C4-2B (cell line): Measurements from ENCODE around the gene CARS1.

Experiments used
- H3K27ac ChIP-seq: fragments of 450-650 bp; 2 replicates; pipeline ENCODE4 v1.5.1; 2017
- CTCF ChIP-seq: fragments of 450-650 bp; conservative IDR thresholded peaks from 2 replicates; pipeline ENCODE4 v1.5.1; 2017; ENCODE audit warnings: mild to moderate bottlenecking
- ZFX ChIP-seq: fragments of 450-650 bp; IDR thresholded peaks from 2 replicates; pipeline ENCODE4 v1.6.1; 2017

CARS1 gene

GRCh38 chr11:2980168-2980840 is 76.9 kb downstream of the CARS1 start:
- TF ChIP-seq CTCF (no peak), ZFX (no peak)
- H3K27ac ChIP-seq, result no peak overlapping the region

- TF ChIP-seq ZFX (no peak), CTCF (no peak)
- H3K27ac ChIP-seq, result no peak overlapping the region
These were observed 80.1 kb downstream of the CARS1 start for GRCh38 chr11:2977113-2977512.

- H3K27ac ChIP-seq, result no peak overlapping the region
- TF ChIP-seq ZFX (no peak), CTCF (no peak)
These were observed 80.7 kb downstream of the CARS1 start for GRCh38 chr11:2976294-2977063.

GRCh38 chr11:2975594-2975993 is 81.6 kb downstream of the CARS1 start:
- H3K27ac ChIP-seq, result no peak overlapping the region
- TF ChIP-seq ZFX, result no peak
- peak; percentile 52 for TF ChIP-seq CTCF

- no peak overlapping the region for H3K27ac ChIP-seq
- TF ChIP-seq ZFX, result no peak
- TF ChIP-seq CTCF, result no peak
These were observed 83.0 kb downstream of the CARS1 start for GRCh38 chr11:2974272-2974671.

- no peak for TF ChIP-seq ZFX
- no peak for TF ChIP-seq CTCF
- no peak overlapping the region for H3K27ac ChIP-seq
These were observed 88.8 kb downstream of the CARS1 start for GRCh38 chr11:2968341-2968900.

GRCh38 chr11:2964782-2965181 is 92.4 kb downstream of the CARS1 start:
- H3K27ac ChIP-seq, result no peak overlapping the region
- TF ChIP-seq CTCF (no peak), ZFX (no peak)
